Measurements from ENCODE around the gene AEBP2.
"Not testable (repeated sequence)": the region's sequence is repeated elsewhere in the genome, so short reads cannot be mapped to it uniquely, and the experiment has no call there.

The AEBP2 gene

GRCh38 chr12:19439059-19440018 is at the start of gene AEBP2:
TSS of gene AEBP2 (plus strand) at chr12:19439492. CDS start at chr12:19439700, 208 bp downstream.
- DNase-seq (ENCODE audit: low read depth) = peak; percentile 74

GRCh38 chr12:19390051-19390598 is 49.2 kb upstream of the AEBP2 start:
- DNase-seq (ENCODE audit: low read depth) = no peak

GRCh38 chr12:19392644-19393043 is 46.6 kb upstream of the AEBP2 start:
- DNase-seq (ENCODE audit: low read depth) = not testable (repeated sequence)

GRCh38 chr12:19394385-19394784 is 44.9 kb upstream of the AEBP2 start:
- no peak for DNase-seq (ENCODE audit: low read depth)

GRCh38 chr12:19397534-19397933 is 41.8 kb upstream of the AEBP2 start:
- DNase-seq (ENCODE audit: low read depth) = no peak

- no peak for DNase-seq (ENCODE audit: low read depth)
These were observed 40.6 kb upstream of the AEBP2 start for GRCh38 chr12:19398376-19399363.

- DNase-seq (ENCODE audit: low read depth) = not testable (repeated sequence)
These were observed 38.5 kb upstream of the AEBP2 start for GRCh38 chr12:19400649-19401285.

GRCh38 chr12:19402211-19402610 is 37.1 kb upstream of the AEBP2 start:
- no peak for DNase-seq (ENCODE audit: low read depth)

- DNase-seq (ENCODE audit: low read depth) = no peak
These were observed 36.4 kb upstream of the AEBP2 start for GRCh38 chr12:19402743-19403431.

- no peak for DNase-seq (ENCODE audit: low read depth)
These were observed 34.9 kb upstream of the AEBP2 start for GRCh38 chr12:19404242-19404880.

- no peak for DNase-seq (ENCODE audit: low read depth)
These were observed 29.9 kb upstream of the AEBP2 start for GRCh38 chr12:19409376-19409775.

- DNase-seq (ENCODE audit: low read depth) = no peak
These were observed 29.1 kb upstream of the AEBP2 start for GRCh38 chr12:19410211-19410610.

GRCh38 chr12:19410629-19411185 is 28.6 kb upstream of the AEBP2 start:
- DNase-seq (ENCODE audit: low read depth) = no peak

GRCh38 chr12:19411234-19412204 is 27.8 kb upstream of the AEBP2 start:
- DNase-seq (ENCODE audit: low read depth) = no peak

GRCh38 chr12:19412844-19413243 is 26.4 kb upstream of the AEBP2 start:
- DNase-seq (ENCODE audit: low read depth) = no peak

- DNase-seq (ENCODE audit: low read depth) = not testable (repeated sequence)
These were observed 25.7 kb upstream of the AEBP2 start for GRCh38 chr12:19413582-19413981.

- no peak for DNase-seq (ENCODE audit: low read depth)
These were observed 23.7 kb upstream of the AEBP2 start for GRCh38 chr12:19415563-19415962.

- no peak for DNase-seq (ENCODE audit: low read depth)
These were observed 20.2 kb upstream of the AEBP2 start for GRCh38 chr12:19419086-19419485.
